Panc1 (cell line): ENCODE data around the gene CHST8.

Experiments
- CTCF ChIP-seq: fragments of 450-650 bp; IDR thresholded peaks from 2 replicates; pipeline ENCODE4 v1.5.1; 2017; ENCODE audit warnings: mild to moderate bottlenecking
- POLR2AphosphoS5 ChIP-seq: IDR thresholded peaks from 2 replicates; pipeline ENCODE4 v1.6.1; 2012; ENCODE audit warnings: mild to moderate bottlenecking, low read depth, low read length, moderate library complexity
- SIN3A ChIP-seq: IDR thresholded peaks from 2 replicates; pipeline ENCODE4 v1.6.1; 2012; ENCODE audit warnings: low read depth, mild to moderate bottlenecking, low read length, moderate library complexity, borderline replicate concordance; ENCODE audit not compliant: insufficient read depth
- TCF7L2 ChIP-seq: IDR thresholded peaks from 2 replicates; pipeline ENCODE4 v1.6.1; 2011; ENCODE audit warnings: mild to moderate bottlenecking, low read depth, low read length, inconsistent platforms
- TF ChIP-seq, protein P1 (sequence below), 2 experiments: IDR thresholded peaks; 2 replicates each; pipeline ENCODE4 v1.6.1; 2011 to 2012; ENCODE audit warnings: low read depth in 2 of 2, control low read depth in 1 of 2, low read length in 1 of 2, mild to moderate bottlenecking in 1 of 2, moderate library complexity in 1 of 2; ENCODE audit not compliant: insufficient read depth in 1 of 2

DNA sequence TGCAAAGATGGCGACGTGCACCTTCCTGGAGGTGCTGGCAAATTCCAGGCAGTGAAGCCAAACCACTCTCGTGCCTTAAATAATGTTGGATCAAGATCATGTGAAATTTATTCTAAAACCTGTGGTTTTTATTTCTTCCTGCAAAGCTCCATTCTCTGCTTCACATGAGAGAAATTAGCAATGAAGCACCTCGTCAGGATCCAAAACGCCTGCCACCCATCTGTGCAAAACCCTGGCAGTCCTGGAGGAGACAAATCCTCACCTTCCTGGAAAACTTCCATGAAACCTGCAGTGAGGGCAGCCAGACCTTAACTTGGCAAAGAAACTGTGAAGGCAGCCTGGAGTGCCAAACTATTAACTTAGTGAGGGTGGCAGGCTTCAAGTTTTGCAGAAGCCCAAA is 47.6 kb downstream of the CHST8 start:
- TF ChIP-seq CTCF (no peak), POLR2AphosphoS5 (no peak), TCF7L2 (no peak), SIN3A (no peak)
- TF ChIP-seq, protein P1, sequence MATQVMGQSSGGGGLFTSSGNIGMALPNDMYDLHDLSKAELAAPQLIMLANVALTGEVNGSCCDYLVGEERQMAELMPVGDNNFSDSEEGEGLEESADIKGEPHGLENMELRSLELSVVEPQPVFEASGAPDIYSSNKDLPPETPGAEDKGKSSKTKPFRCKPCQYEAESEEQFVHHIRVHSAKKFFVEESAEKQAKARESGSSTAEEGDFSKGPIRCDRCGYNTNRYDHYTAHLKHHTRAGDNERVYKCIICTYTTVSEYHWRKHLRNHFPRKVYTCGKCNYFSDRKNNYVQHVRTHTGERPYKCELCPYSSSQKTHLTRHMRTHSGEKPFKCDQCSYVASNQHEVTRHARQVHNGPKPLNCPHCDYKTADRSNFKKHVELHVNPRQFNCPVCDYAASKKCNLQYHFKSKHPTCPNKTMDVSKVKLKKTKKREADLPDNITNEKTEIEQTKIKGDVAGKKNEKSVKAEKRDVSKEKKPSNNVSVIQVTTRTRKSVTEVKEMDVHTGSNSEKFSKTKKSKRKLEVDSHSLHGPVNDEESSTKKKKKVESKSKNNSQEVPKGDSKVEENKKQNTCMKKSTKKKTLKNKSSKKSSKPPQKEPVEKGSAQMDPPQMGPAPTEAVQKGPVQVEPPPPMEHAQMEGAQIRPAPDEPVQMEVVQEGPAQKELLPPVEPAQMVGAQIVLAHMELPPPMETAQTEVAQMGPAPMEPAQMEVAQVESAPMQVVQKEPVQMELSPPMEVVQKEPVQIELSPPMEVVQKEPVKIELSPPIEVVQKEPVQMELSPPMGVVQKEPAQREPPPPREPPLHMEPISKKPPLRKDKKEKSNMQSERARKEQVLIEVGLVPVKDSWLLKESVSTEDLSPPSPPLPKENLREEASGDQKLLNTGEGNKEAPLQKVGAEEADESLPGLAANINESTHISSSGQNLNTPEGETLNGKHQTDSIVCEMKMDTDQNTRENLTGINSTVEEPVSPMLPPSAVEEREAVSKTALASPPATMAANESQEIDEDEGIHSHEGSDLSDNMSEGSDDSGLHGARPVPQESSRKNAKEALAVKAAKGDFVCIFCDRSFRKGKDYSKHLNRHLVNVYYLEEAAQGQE (IDR thresholded peaks at IDR 0.05; ENCODE audit: insufficient read depth in 1 of 2, low read depth in 2 of 2, low read length in 1 of 2): no peak
